Sigmoid colon (tissue), 7 donors: ENCODE data around the gene GBGT1. TPM values are rescaled to one million over a fixed set of nuclear protein-coding genes. Genes with fewer than 3 reads are reported as not detected.
A peak's percentile ranks its signal among the peaks of the same experiment; 100 is the strongest.

Experiments
- DNase-seq: peaks from one replicate; pipeline ENCODE4 v3.0.0-alpha.2; 2019
- H3K27ac ChIP-seq, 4 donors: fragments of 200-600 bp; sonication (generic); one replicate each; pipeline ENCODE4 v1.5.1; 2016 to 2019; ENCODE audit warnings: mild to moderate bottlenecking in 1 of 4
- H3K27me3 ChIP-seq, 3 donors: fragments of 200-600 bp; sonication (generic); one replicate each; pipeline ENCODE4 v1.5.1; 2019; ENCODE audit warnings: mild to moderate bottlenecking in 1 of 3
- H3K36me3 ChIP-seq, 4 donors: fragments of 200-600 bp; sonication (generic); one replicate each; pipeline ENCODE4 v1.5.1; 2016 to 2019
- H3K4me1 ChIP-seq, 4 donors: fragments of 200-600 bp; sonication (generic); one replicate each; pipeline ENCODE4 v1.5.1; 2017 to 2019
- H3K4me3 ChIP-seq, 4 donors: fragments of 200-600 bp; sonication (generic); one replicate each; pipeline ENCODE4 v1.5.1; 2017 to 2019; ENCODE audit warnings: mild to moderate bottlenecking in 2 of 4, moderate library complexity in 1 of 4
- H3K9me3 ChIP-seq, 4 donors: fragments of 200-600 bp in 3 of 4; sonication (generic) in 3 of 4; one replicate each; pipeline versions ENCODE4 v1.5.1 to v1.6.1; 2013 to 2019
- EP300 ChIP-seq, 4 donors: sonication (generic); formaldehyde crosslinking; IDR thresholded peaks; one replicate each; pipeline ENCODE4 v1.6.1; 2017; ENCODE audit warnings: antibody characterized with exemption in 4 of 4
- POLR2A ChIP-seq, 2 donors: fragments of 450-650 bp; IDR thresholded peaks; one replicate each; pipeline ENCODE4 v1.6.1; 2016; ENCODE audit warnings: antibody characterized with exemption in 2 of 2, mild to moderate bottlenecking in 2 of 2, moderate library complexity in 2 of 2
- POLR2AphosphoS5 ChIP-seq, 4 donors: sonication (generic); formaldehyde crosslinking; IDR thresholded peaks; one replicate each; pipeline ENCODE4 v1.6.1; 2017; ENCODE audit warnings: antibody characterized with exemption in 4 of 4
- WGBS, 2 donors: extraction: QIAGEN DNeasy Blood & Tissue Kit; methylation state at CpG; one replicate each; pipeline ENCODE4 v1.1.7; 2013; 5-methylcytosine and 5-hydroxymethylcytosine counted together
- intact Hi-C: fragments of 100-400 bp; cut with DNase I; formaldehyde crosslinking; loops from one replicate; pipeline ENCODE4 v1.15.1; 2023
- polyA plus RNA-seq, 3 donors: library from polyadenylated mRNA; stranded (reverse); fragments of 200-250 nt; gene quantifications; one replicate each; pipeline ENCODE4 v1.2.3, GENCODE V29; 2013
- total RNA-seq, 4 donors: library from RNA; depleted of rRNA; stranded (reverse); fragments of >200 nt; gene quantifications; one replicate each; pipeline ENCODE4 v1.1.0, GENCODE V29; 2016
- TF ChIP-seq, protein P1 (sequence below), 4 experiments: fragments of 450-650 bp in 3 of 4; fragments of 200-600 bp in 1 of 4; IDR thresholded peaks; one replicate each; pipeline ENCODE4 v1.5.1; 2016 to 2019; ENCODE audit warnings: antibody characterized with exemption in 4 of 4, mild to moderate bottlenecking in 3 of 4, moderate library complexity in 2 of 4
- donor health status: healthy with polysubstance abuse.
- donor health status: Bipolar disorder and iron deficiency.
- donor health status: healthy.

GBGT1 gene
- total and polyA plus RNA-seq, 7 donors, result 4.2 to 31.1 (median 9.9) TPM

DNA sequence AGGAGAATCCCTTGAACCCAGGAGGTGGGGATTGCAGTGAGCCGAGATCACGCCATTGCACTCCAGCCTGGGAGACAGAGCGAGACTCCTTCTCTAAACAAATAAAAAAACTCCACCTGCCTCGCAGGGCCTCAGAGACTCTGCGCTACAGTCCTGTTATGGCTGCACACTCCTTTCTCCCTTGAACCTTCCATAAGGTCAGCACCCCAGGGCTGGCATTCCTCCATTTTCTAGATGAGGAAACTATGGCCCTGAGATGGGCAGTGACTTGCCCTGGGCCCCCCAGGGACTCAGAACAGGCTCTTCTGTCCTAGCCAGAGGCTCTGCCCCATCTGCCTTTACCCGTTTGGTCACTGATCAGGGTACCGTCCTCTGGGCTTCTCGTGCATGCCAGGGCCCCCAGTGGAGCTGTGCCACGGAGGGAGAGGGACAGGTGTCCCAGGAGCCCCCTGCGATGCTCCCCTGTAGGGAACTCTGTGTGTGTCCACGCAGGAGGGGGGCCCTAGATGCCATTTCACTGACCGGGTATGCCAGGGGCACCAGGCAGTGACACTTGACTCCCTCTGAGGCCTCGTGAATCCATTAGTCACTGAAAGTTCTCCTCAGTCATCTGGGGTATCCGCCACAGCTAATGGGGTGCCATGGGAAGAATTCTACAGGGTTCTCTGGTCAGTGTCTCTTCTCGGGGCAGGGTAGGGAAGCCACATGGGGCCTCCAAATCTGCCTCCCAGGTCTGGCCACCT is 58.8 kb downstream of the GBGT1 start:
- peaks cover 72 to 97% (median 85%) of the 10 kb centered on the region in 4 donors for H3K36me3 ChIP-seq
- intact Hi-C loops, result no loop called here

DNA sequence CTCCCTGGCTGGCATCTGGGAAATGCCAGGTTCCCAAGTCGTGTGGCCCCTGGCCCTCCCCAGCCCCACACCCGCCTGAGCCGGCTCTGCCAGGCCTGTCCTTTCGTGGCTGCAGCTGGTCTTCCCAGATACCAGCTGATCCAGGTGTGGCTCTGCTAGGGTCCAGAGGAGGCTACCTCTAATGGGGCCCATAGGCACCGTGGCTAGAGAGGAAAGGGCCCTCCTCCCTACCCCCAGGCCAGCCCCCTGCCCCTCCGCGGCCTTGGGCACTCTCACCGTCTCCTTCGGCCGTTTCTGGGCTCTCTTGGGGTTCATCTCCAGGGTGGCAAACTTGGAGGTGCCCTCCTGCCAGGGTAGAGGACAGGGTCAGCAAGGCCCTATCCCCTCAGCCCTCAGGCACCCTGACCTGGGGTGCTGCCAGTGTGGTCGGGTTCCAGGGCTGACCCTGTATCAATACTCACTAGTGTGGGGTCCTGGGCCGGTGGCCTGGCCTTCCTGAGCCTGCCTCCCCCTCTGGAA is 59.7 kb downstream of the GBGT1 start:
- TF ChIP-seq POLR2AphosphoS5 (IDR thresholded peaks at IDR 0.05) (no peak), EP300 (IDR thresholded peaks at IDR 0.05) (no peak), POLR2A (IDR thresholded peaks at IDR 0.05) (no peak)
- TF ChIP-seq, protein P1, sequence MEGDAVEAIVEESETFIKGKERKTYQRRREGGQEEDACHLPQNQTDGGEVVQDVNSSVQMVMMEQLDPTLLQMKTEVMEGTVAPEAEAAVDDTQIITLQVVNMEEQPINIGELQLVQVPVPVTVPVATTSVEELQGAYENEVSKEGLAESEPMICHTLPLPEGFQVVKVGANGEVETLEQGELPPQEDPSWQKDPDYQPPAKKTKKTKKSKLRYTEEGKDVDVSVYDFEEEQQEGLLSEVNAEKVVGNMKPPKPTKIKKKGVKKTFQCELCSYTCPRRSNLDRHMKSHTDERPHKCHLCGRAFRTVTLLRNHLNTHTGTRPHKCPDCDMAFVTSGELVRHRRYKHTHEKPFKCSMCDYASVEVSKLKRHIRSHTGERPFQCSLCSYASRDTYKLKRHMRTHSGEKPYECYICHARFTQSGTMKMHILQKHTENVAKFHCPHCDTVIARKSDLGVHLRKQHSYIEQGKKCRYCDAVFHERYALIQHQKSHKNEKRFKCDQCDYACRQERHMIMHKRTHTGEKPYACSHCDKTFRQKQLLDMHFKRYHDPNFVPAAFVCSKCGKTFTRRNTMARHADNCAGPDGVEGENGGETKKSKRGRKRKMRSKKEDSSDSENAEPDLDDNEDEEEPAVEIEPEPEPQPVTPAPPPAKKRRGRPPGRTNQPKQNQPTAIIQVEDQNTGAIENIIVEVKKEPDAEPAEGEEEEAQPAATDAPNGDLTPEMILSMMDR (IDR thresholded peaks at IDR 0.05), result no peak
- Histone ChIP-seq H3K27me3 (no peaks in the 10 kb centered on the region), H3K9me3 (no peaks in the 10 kb centered on the region), H3K4me3 (no peak overlapping the region), H3K36me3 (peaks cover 72 to 97% (median 83%) of the 10 kb centered on the region in 4 donors), H3K4me1 (no peaks in the 10 kb centered on the region), H3K27ac (no peak overlapping the region)
- DNase-seq, result peak; percentile 57
- intact Hi-C loops, result loop anchor here (1.0 kb wide), 1 partner anchor 40 kb away; no protein-coding TSS in a partner anchor
- 72 to 87% methylated on average over 12 of the region's 12 CpGs for WGBS, 2 donors

More for the DNA sequence above, 58.8 kb downstream of the GBGT1 start:
- no peak overlapping the region for H3K4me3 ChIP-seq
- no peaks in the 10 kb centered on the region for H3K4me1 ChIP-seq
- DNase-seq, result peak; percentile 61
- no peaks in the 10 kb centered on the region for H3K27me3 ChIP-seq
- WGBS, 2 donors, result 87% methylated on average over 15 of the region's 15 CpGs
- TF ChIP-seq, protein P1 (IDR thresholded peaks at IDR 0.05), result no peak
- TF ChIP-seq EP300 (IDR thresholded peaks at IDR 0.05) (no peak), POLR2A (IDR thresholded peaks at IDR 0.05) (no peak)
- no peak overlapping the region for H3K27ac ChIP-seq
- no peaks in the 10 kb centered on the region for H3K9me3 ChIP-seq

DNA sequence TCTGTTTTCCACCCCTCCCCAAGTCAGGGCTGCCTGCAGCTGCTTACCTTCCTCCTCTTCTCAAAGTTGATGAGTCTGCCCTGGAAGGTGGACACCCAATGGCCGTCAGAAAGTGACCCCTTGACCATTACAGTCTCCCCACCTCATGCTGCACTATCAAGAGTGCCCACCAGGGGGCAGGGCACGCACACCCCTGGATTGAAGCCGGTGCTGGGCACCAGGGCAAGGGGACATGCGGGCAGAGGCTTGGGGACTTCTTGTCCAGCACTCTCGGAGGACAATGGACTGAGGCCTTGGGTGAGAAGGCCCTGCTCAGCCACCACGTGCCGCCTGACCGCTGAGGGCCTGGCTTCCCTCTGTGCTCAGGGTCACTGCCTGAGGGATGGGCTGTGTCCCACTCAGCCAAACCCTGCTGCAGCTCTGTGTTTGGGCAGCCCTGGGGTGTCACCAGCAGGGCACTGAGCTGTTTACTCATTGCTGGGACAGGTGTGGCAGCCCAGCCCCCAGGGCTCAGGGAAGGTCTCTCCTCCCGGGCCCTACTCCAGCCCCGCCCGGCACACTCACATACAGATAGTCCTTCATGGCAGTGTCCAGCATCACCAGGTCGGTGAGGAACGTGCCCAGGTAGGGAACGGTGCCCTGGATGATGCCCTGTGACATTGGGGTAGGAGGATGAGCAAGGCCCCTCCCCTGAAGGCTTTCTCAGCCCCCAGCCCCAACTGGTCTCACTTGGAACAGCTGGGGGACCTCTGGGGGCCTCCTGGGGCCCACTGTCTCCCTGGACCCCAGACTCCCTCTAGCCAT is 60.3 kb downstream of the GBGT1 start:
- DNase-seq, result peak; percentile 82
- no peaks in the 10 kb centered on the region for H3K4me1 ChIP-seq
- whole genome bisulfite sequencing, 2 donors, result 20 to 53% methylated on average over 14 of the region's 14 CpGs
- intact Hi-C loops, result loop anchor here (1.0 kb wide), 1 partner anchor 41 kb away; no protein-coding TSS in a partner anchor
- H3K27me3 ChIP-seq, result no peaks in the 10 kb centered on the region
- no peaks in the 10 kb centered on the region for H3K9me3 ChIP-seq
- no peak overlapping the region for H3K27ac ChIP-seq
- no peak overlapping the region for H3K4me3 ChIP-seq
- TF ChIP-seq, protein P1 (IDR thresholded peaks at IDR 0.05), result peak; percentile 86 to 99 (median 98)
- no peak for TF ChIP-seq EP300 (IDR thresholded peaks at IDR 0.05)
- TF ChIP-seq POLR2A (IDR thresholded peaks at IDR 0.05), result no peak
- TF ChIP-seq POLR2AphosphoS5 (IDR thresholded peaks at IDR 0.05), result peak in 2 of 4 donors; percentile 12 to 28
- peaks cover 77 to 97% (median 83%) of the 10 kb centered on the region in 4 donors for H3K36me3 ChIP-seq

Other genes starting within 250 kb of the GBGT1 start
- 10 to 100 TPM; 35.3 to 55.9 (median 36.4) TPM for gene TSC1, start 219.3 kb downstream of the GBGT1 start, total RNA-seq
- gene TSC1, start 219.3 kb downstream of the GBGT1 start, polyA plus RNA-seq, result 10 to 100 TPM in 1 of 3 donors, 1 to 10 TPM in 2; 4.2 to 15.8 (median 4.8) TPM
- under 1 TPM in 1 of 4 donors, not detected in 3; 0.28 TPM for gene GFI1B, start 185.2 kb downstream of the GBGT1 start, total RNA-seq
- under 1 TPM in 2 of 3 donors, not detected in 1; 0.87 to 0.92 TPM for gene GFI1B, start 185.2 kb downstream of the GBGT1 start, polyA plus RNA-seq
- 10 to 100 TPM; 42.0 to 49.6 (median 47.2) TPM for gene GTF3C5, start 132.9 kb downstream of the GBGT1 start, total RNA-seq
- 10 to 100 TPM; 25.8 to 52.7 (median 28.7) TPM for gene GTF3C5, start 132.9 kb downstream of the GBGT1 start, polyA plus RNA-seq
- 1 to 10 TPM in 1 of 4 donors, under 1 TPM in 1, not detected in 2; 0.36 to 1.1 TPM for gene CEL, start 101.9 kb downstream of the GBGT1 start, total RNA-seq
- 1 to 10 TPM in 2 of 3 donors, under 1 TPM in 1; 0.46 to 4.8 (median 1.0) TPM for gene CEL, start 101.9 kb downstream of the GBGT1 start, polyA plus RNA-seq
- 10 to 100 TPM; 35.2 to 52.7 (median 39.6) TPM for gene RALGDS, start 42.7 kb downstream of the GBGT1 start, total RNA-seq
- 10 to 100 TPM; 27.6 to 49.7 (median 32.1) TPM for gene RALGDS, start 42.7 kb downstream of the GBGT1 start, polyA plus RNA-seq
- gene OBP2B, start 45.3 kb upstream of the GBGT1 start, total RNA-seq, result not detected
- gene OBP2B, start 45.3 kb upstream of the GBGT1 start, polyA plus RNA-seq, result not detected
- gene ABO, start 111.3 kb upstream of the GBGT1 start, total RNA-seq, result 1 to 10 TPM in 2 of 4 donors, under 1 TPM in 2; 0.36 to 1.5 (median 1.0) TPM
- gene ABO, start 111.3 kb upstream of the GBGT1 start, polyA plus RNA-seq, result 10 to 100 TPM; 15.0 to 27.3 (median 24.5) TPM
- gene SURF6, start 172.3 kb upstream of the GBGT1 start, total RNA-seq, result 10 to 100 TPM; 13.9 to 20.1 (median 16.2) TPM
- 10 to 100 TPM; 22.8 to 43.1 (median 24.3) TPM for gene SURF6, start 172.3 kb upstream of the GBGT1 start, polyA plus RNA-seq
- gene MED22, start 184.2 kb upstream of the GBGT1 start, total RNA-seq, result 10 to 100 TPM; 17.2 to 31.3 (median 28.4) TPM
- 10 to 100 TPM in 2 of 3 donors, 1 to 10 TPM in 1; 8.4 to 23.7 (median 11.8) TPM for gene MED22, start 184.2 kb upstream of the GBGT1 start, polyA plus RNA-seq
- 1,000 to 10,000 TPM; 2,027 to 2,561 (median 2,271) TPM for gene RPL7A, start 184.3 kb upstream of the GBGT1 start, total RNA-seq
- gene RPL7A, start 184.3 kb upstream of the GBGT1 start, polyA plus RNA-seq, result 1,000 to 10,000 TPM; 2,364 to 4,020 (median 2,962) TPM
- 10 to 100 TPM; 33.8 to 98.7 (median 75.7) TPM for gene SURF1, start 192.6 kb upstream of the GBGT1 start, total RNA-seq
- 10 to 100 TPM; 54.1 to 79.3 (median 59.0) TPM for gene SURF1, start 192.6 kb upstream of the GBGT1 start, polyA plus RNA-seq
- gene SURF2, start 192.6 kb upstream of the GBGT1 start, total RNA-seq, result 10 to 100 TPM; 10.2 to 32.3 (median 15.2) TPM
- gene SURF2, start 192.6 kb upstream of the GBGT1 start, polyA plus RNA-seq, result 10 to 100 TPM; 17.4 to 27.1 (median 19.9) TPM
- gene SURF4, start 212.1 kb upstream of the GBGT1 start, total RNA-seq, result 10 to 100 TPM; 73.4 to 88.8 (median 84.3) TPM
- 100 to 1,000 TPM in 1 of 3 donors, 10 to 100 TPM in 2; 17.4 to 190 (median 31.2) TPM for gene SURF4, start 212.1 kb upstream of the GBGT1 start, polyA plus RNA-seq
- 1 to 10 TPM in 2 of 4 donors, under 1 TPM in 1, not detected in 1; 0.49 to 8.3 (median 2.1) TPM for gene STKLD1, start 212.5 kb upstream of the GBGT1 start, total RNA-seq
- gene STKLD1, start 212.5 kb upstream of the GBGT1 start, polyA plus RNA-seq, result 1 to 10 TPM in 2 of 3 donors, under 1 TPM in 1; 0.69 to 1.8 (median 1.2) TPM